ENCODE measurements around the gene AXDND1. TPM values are rescaled to one million over a fixed set of nuclear protein-coding genes. Genes with fewer than 3 reads are reported as not detected.
"Not testable (repeated sequence)": the region's sequence is repeated elsewhere in the genome, so short reads cannot be mapped to it uniquely, and the experiment has no call there.

Gene AXDND1
- polyA plus RNA-seq, 2 donors, result not detected

DNA sequence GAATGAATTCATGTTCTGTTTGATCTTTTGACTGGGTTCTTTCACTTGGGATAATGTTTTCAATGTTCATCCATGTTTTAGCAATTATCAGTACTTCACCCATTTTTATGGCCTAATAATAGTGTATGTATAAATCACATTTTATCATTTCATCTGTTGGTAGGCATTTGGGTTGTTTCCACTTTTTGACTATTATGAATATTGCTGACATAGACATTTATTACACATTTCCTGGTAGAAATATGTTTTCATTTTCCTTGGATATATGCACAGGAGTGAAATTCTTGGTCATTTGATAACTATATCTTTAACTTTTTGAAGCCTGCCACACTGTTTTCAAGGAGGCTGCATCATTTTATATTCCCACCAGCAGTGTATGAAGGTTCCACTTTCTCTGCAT lies 79.8 kb downstream of the AXDND1 start:
- H3K4me3 ChIP-seq (ENCODE audit: low read depth in 1 of 2, low read length in 2 of 2), result no peak overlapping the region
- no peaks in the 10 kb centered on the region for H3K27me3 ChIP-seq (ENCODE audit: control insufficient read depth in 1 of 2, insufficient read depth in 2 of 2, low read length in 2 of 2)
- no peaks in the 10 kb centered on the region for H3K4me1 ChIP-seq (ENCODE audit: control insufficient read depth in 2 of 2, insufficient read depth in 2 of 2, low read length in 1 of 2)
- H3K9me3 ChIP-seq (ENCODE audit: control insufficient read depth in 2 of 2, insufficient read depth in 1 of 2, low read depth in 1 of 2, low read length in 1 of 2), result peaks cover 0 to 2% of the 10 kb centered on the region in 2 donors
- H3K36me3 ChIP-seq (ENCODE audit: control insufficient read depth in 2 of 2, insufficient read depth in 2 of 2, low read length in 1 of 2), result no peaks in the 10 kb centered on the region
- no peak overlapping the region for H3K27ac ChIP-seq (ENCODE audit: low read depth in 2 of 2, low read length in 1 of 2)

DNA sequence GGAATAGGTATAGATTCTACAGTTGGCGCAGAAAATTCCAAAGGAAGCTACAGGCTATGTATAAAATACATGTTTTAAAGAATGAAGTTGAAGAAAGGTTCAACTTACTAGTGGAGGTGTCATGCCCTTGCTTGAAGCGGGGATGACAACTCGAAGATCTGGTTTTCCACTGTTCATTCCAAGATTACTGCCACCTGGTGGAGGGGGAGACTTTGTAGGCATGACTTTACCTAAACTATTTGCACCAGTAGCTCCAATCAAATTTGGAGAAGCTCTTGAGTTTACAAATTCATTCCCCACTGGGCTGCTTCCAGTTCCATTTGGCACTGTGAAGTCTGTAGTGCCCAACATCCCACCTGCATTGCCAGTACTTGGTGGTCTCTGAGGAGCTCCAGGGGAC lies 81.7 kb downstream of the AXDND1 start:
- Histone ChIP-seq H3K27me3 (ENCODE audit: control insufficient read depth in 1 of 2, insufficient read depth in 2 of 2, low read length in 2 of 2) (no peaks in the 10 kb centered on the region), H3K4me1 (ENCODE audit: control insufficient read depth in 2 of 2, insufficient read depth in 2 of 2, low read length in 1 of 2) (no peaks in the 10 kb centered on the region), H3K36me3 (ENCODE audit: control insufficient read depth in 2 of 2, insufficient read depth in 2 of 2, low read length in 1 of 2) (no peaks in the 10 kb centered on the region), H3K9me3 (ENCODE audit: control insufficient read depth in 2 of 2, insufficient read depth in 1 of 2, low read depth in 1 of 2, low read length in 1 of 2) (no peaks in the 10 kb centered on the region), H3K27ac (ENCODE audit: low read depth in 2 of 2, low read length in 1 of 2) (no peak overlapping the region), H3K4me3 (ENCODE audit: low read depth in 1 of 2, low read length in 2 of 2) (no peak overlapping the region)
- 73 to 78% methylated on average over 3 of the region's 3 CpGs for WGBS, 2 donors

DNA sequence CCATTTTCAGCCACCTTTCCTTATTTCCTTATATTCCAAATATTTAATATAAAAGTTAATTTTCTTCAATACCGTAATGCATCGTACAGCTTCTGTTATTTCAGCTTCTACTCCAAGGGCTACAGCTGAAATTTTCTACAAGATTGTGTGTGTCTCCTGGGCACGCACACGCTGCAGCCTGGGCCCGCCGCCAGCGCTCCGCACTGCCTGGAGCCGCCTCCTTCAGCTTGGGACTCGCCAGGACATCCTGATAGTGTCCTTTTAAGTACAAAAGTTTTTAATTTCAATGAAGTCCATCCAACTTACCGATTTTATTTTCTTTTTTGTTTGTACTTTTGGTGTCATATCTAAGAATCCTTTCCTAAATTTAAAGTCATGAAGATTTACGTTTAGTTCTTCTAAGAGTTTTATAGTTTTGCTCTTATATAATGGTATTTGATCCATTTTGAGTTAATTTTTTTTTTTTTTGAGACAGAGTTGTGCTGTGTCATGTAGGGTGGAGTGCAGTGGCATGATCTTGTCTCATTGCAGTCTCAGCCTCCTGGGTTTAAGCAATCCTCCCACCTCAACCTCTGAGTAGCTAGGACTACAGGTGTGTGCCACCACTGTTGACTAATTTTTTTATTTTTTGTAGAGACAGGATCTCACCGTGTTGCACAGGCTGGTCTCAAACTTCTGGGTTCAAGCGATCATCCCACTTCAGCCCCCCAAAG lies 82.8 kb downstream of the AXDND1 start:
- Histone ChIP-seq H3K9me3 (ENCODE audit: control insufficient read depth in 2 of 2, insufficient read depth in 1 of 2, low read depth in 1 of 2, low read length in 1 of 2) (no peaks in the 10 kb centered on the region), H3K36me3 (ENCODE audit: control insufficient read depth in 2 of 2, insufficient read depth in 2 of 2, low read length in 1 of 2) (no peaks in the 10 kb centered on the region), H3K4me3 (ENCODE audit: low read depth in 1 of 2, low read length in 2 of 2) (no peak overlapping the region), H3K27ac (ENCODE audit: low read depth in 2 of 2, low read length in 1 of 2) (no peak overlapping the region), H3K4me1 (ENCODE audit: control insufficient read depth in 2 of 2, insufficient read depth in 2 of 2, low read length in 1 of 2) (no peaks in the 10 kb centered on the region), H3K27me3 (ENCODE audit: control insufficient read depth in 1 of 2, insufficient read depth in 2 of 2, low read length in 2 of 2) (no peaks in the 10 kb centered on the region)
- 87 to 89% methylated on average over 14 of the region's 14 CpGs for WGBS, 2 donors

DNA sequence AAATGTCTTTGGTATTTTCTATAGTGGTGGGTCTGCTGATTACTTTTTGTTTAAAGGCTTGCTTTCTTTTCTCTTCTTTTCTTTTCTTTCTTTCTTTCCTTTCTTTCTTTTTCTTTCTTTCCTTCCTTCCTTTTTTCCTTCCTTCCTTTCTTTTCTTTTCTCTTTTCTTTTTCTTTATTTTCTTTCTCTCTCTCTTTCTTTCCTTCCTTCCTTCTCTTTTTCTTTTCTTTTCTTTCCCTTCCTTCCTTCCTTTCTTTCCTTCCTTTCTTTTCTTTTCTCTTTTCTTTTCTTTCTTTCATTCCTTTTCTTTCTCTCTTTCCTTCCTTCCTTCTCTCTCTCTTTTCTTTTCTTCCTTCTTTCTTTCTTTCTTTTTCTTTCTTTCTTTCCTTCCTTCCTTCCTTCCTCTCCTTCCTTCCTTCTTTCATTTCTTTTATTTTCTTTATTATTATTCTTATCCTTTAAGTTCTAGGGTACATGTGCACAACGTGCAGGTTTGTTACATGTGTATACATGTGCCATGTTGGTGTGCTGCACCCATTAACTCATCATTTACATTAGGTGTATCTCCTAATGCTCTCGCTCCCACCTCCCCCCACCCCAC lies 93.9 kb downstream of the AXDND1 start:
- not testable (repeated sequence) for H3K27ac ChIP-seq (ENCODE audit: low read depth in 2 of 2, low read length in 1 of 2); H3K4me1 ChIP-seq (ENCODE audit: control insufficient read depth in 2 of 2, insufficient read depth in 2 of 2, low read length in 1 of 2); H3K27me3 ChIP-seq (ENCODE audit: control insufficient read depth in 1 of 2, insufficient read depth in 2 of 2, low read length in 2 of 2); H3K9me3 ChIP-seq (ENCODE audit: control insufficient read depth in 2 of 2, insufficient read depth in 1 of 2, low read depth in 1 of 2, low read length in 1 of 2); H3K4me3 ChIP-seq (ENCODE audit: low read depth in 1 of 2, low read length in 2 of 2); H3K36me3 ChIP-seq (ENCODE audit: control insufficient read depth in 2 of 2, insufficient read depth in 2 of 2, low read length in 1 of 2)
- 88 to 89% methylated on average over 2 of the region's 2 CpGs for WGBS, 2 donors

DNA sequence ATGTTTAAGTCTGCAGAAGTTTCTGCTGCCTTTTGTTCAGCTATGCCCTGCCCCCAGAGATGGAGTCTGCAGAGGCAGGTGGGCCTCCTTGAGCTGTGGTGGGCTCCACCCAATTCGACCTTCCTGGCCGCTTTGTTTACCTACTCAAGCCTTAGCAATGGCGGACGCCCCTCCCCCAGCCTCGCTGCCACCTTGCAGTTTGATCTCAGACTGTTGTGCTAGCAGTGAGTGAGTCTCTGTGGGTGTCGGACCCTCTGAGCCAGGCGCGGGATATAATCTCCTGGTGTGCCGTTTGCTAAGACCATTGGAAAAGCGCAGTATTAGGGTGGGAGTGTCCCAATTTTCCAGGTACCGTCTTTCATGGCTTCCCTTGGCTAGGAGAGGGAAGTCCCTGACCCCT lies 99.9 kb downstream of the AXDND1 start:
- H3K4me1 ChIP-seq (ENCODE audit: control insufficient read depth in 2 of 2, insufficient read depth in 2 of 2, low read length in 1 of 2); H3K36me3 ChIP-seq (ENCODE audit: control insufficient read depth in 2 of 2, insufficient read depth in 2 of 2, low read length in 1 of 2); H3K27ac ChIP-seq (ENCODE audit: low read depth in 2 of 2, low read length in 1 of 2); H3K4me3 ChIP-seq (ENCODE audit: low read depth in 1 of 2, low read length in 2 of 2); H3K9me3 ChIP-seq (ENCODE audit: control insufficient read depth in 2 of 2, insufficient read depth in 1 of 2, low read depth in 1 of 2, low read length in 1 of 2); H3K27me3 ChIP-seq (ENCODE audit: control insufficient read depth in 1 of 2, insufficient read depth in 2 of 2, low read length in 2 of 2): not testable (repeated sequence)
- WGBS, 2 donors, result 91% methylated on average over 11 of the region's 11 CpGs

DNA sequence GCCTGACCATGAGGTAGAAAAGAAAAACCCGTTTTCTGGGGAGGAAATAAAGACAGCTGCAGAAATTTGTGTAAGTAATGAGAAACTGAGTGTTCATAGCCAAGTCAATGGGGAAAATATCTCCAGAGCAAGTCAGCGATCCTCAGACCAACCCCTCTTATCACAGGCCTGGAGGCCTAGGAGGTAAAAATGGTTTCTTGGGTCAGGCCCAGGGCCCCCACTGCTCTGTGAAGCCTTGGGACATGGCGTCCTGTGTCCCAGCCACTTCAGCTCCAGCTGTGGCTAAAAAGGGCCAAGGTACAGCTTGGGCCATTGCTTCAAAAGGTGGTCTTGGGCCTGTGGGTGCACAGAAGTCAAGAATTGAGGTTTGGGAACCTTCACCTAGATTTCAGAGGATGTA lies 108.9 kb downstream of the AXDND1 start:
- Histone ChIP-seq H3K9me3 (ENCODE audit: control insufficient read depth in 2 of 2, insufficient read depth in 1 of 2, low read depth in 1 of 2, low read length in 1 of 2) (peaks cover 8 to 14% of the 10 kb centered on the region in 2 donors), H3K27me3 (ENCODE audit: control insufficient read depth in 1 of 2, insufficient read depth in 2 of 2, low read length in 2 of 2) (no peaks in the 10 kb centered on the region), H3K4me3 (ENCODE audit: low read depth in 1 of 2, low read length in 2 of 2) (no peak overlapping the region), H3K36me3 (ENCODE audit: control insufficient read depth in 2 of 2, insufficient read depth in 2 of 2, low read length in 1 of 2) (no peaks in the 10 kb centered on the region), H3K27ac (ENCODE audit: low read depth in 2 of 2, low read length in 1 of 2) (no peak overlapping the region), H3K4me1 (ENCODE audit: control insufficient read depth in 2 of 2, insufficient read depth in 2 of 2, low read length in 1 of 2) (no peaks in the 10 kb centered on the region)
- WGBS, 2 donors, result 72 to 76% methylated on average over 3 of the region's 3 CpGs

DNA sequence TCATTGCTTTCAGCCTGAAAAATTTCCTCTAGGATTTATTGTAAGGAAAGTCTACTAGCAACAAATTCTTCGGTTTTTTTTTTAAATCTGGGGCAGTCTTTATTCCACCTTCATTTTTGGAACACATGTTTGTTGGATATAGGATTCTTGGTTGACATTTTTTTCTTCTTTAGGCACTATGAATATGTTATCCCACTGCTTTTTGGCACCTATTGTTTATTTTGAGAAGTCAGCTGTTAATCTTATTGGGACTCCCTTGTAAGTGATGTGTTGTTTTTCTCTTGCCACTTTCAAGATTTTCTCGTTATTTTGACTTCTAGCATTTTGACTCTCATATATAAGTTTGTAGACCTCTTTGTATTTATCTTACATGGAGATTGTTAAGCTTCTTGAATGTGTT lies 110.7 kb downstream of the AXDND1 start:
- H3K4me3 ChIP-seq (ENCODE audit: low read depth in 1 of 2, low read length in 2 of 2), result no peak overlapping the region
- H3K4me1 ChIP-seq (ENCODE audit: control insufficient read depth in 2 of 2, insufficient read depth in 2 of 2, low read length in 1 of 2), result no peaks in the 10 kb centered on the region
- no peak overlapping the region for H3K27ac ChIP-seq (ENCODE audit: low read depth in 2 of 2, low read length in 1 of 2)
- WGBS, 2 donors, result 38 to 41% methylated on average over 2 of the region's 2 CpGs
- no peaks in the 10 kb centered on the region for H3K27me3 ChIP-seq (ENCODE audit: control insufficient read depth in 1 of 2, insufficient read depth in 2 of 2, low read length in 2 of 2)
- peaks cover 8 to 14% of the 10 kb centered on the region in 2 donors for H3K9me3 ChIP-seq (ENCODE audit: control insufficient read depth in 2 of 2, insufficient read depth in 1 of 2, low read depth in 1 of 2, low read length in 1 of 2)
- H3K36me3 ChIP-seq (ENCODE audit: control insufficient read depth in 2 of 2, insufficient read depth in 2 of 2, low read length in 1 of 2), result no peaks in the 10 kb centered on the region

DNA sequence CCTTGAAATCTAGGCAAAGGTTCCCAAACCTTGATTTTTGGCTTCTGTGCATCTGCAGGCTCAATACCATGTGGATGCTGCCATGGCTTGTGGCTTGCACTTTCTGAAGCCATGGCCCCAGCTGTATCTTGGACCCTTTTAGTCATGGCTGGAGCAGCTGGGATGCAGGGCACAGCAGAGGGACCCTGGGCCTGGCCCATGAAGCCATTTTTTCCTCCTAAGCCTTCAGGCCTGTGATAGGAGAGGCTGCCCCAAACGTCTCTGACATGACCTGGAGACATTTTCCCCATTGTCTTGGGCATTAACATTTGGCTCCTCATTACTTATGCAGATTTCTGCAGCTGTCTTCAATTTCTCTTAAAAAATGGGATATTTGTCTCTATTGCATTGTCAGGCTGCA lies 112.6 kb downstream of the AXDND1 start:
- Histone ChIP-seq H3K36me3 (ENCODE audit: control insufficient read depth in 2 of 2, insufficient read depth in 2 of 2, low read length in 1 of 2) (no peaks in the 10 kb centered on the region), H3K4me3 (ENCODE audit: low read depth in 1 of 2, low read length in 2 of 2) (no peak overlapping the region), H3K4me1 (ENCODE audit: control insufficient read depth in 2 of 2, insufficient read depth in 2 of 2, low read length in 1 of 2) (no peaks in the 10 kb centered on the region), H3K27ac (ENCODE audit: low read depth in 2 of 2, low read length in 1 of 2) (no peak overlapping the region), H3K27me3 (ENCODE audit: control insufficient read depth in 1 of 2, insufficient read depth in 2 of 2, low read length in 2 of 2) (no peaks in the 10 kb centered on the region), H3K9me3 (ENCODE audit: control insufficient read depth in 2 of 2, insufficient read depth in 1 of 2, low read depth in 1 of 2, low read length in 1 of 2) (peaks cover 8 to 14% of the 10 kb centered on the region in 2 donors)
- WGBS, 2 donors, result 8 to 24% methylated on average over 1 of the region's 1 CpG

DNA sequence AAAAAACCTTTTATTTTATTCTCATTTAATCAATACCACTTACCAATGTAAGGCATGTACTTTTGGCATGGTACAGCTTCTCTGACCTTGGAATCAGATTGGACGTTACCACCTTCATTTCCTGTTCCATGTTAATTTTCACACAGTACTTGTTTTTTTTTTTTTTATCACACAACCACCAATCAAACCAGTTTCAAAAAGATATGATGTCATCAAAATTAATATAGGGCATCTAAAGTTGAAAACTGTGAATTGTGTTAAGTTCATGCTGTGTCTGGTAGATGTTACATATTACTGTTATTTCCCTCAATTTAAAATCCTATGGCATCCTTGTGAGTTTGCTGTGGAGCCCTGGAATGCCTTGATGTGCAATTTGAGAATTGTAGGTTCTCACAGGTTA lies 124.8 kb downstream of the AXDND1 start:
- Histone ChIP-seq H3K27me3 (ENCODE audit: control insufficient read depth in 1 of 2, insufficient read depth in 2 of 2, low read length in 2 of 2) (no peaks in the 10 kb centered on the region), H3K36me3 (ENCODE audit: control insufficient read depth in 2 of 2, insufficient read depth in 2 of 2, low read length in 1 of 2) (no peaks in the 10 kb centered on the region), H3K27ac (ENCODE audit: low read depth in 2 of 2, low read length in 1 of 2) (no peak overlapping the region), H3K9me3 (ENCODE audit: control insufficient read depth in 2 of 2, insufficient read depth in 1 of 2, low read depth in 1 of 2, low read length in 1 of 2) (no peaks in the 10 kb centered on the region), H3K4me3 (ENCODE audit: low read depth in 1 of 2, low read length in 2 of 2) (no peak overlapping the region), H3K4me1 (ENCODE audit: control insufficient read depth in 2 of 2, insufficient read depth in 2 of 2, low read length in 1 of 2) (no peaks in the 10 kb centered on the region)
- WGBS, 2 donors, result 50 to 76% methylated on average over 1 of the region's 1 CpG

DNA sequence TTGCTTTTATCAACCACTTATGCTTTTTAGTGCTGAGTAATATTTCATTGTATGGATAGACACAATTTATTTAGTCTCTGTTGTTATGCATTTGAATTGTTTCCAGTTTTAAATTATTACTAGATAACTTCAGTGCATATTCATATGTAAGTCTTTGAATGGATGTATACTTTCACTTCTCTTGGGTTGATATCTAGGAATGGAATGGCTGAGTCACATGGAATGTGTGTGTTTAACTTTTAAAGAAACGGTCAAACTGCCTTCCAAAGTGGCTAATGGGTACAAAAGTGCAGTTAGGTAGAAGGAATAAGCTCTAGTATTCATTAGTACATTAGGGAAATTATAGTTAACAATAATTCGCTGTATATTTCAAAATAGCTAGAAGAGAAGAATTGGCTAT lies 127.6 kb downstream of the AXDND1 start:
- H3K4me1 ChIP-seq (ENCODE audit: control insufficient read depth in 2 of 2, insufficient read depth in 2 of 2, low read length in 1 of 2), result no peaks in the 10 kb centered on the region
- WGBS, 2 donors, result 61% methylated on average over 2 of the region's 2 CpGs
- H3K4me3 ChIP-seq (ENCODE audit: low read depth in 1 of 2, low read length in 2 of 2), result no peak overlapping the region
- no peaks in the 10 kb centered on the region for H3K9me3 ChIP-seq (ENCODE audit: control insufficient read depth in 2 of 2, insufficient read depth in 1 of 2, low read depth in 1 of 2, low read length in 1 of 2)
- no peaks in the 10 kb centered on the region for H3K27me3 ChIP-seq (ENCODE audit: control insufficient read depth in 1 of 2, insufficient read depth in 2 of 2, low read length in 2 of 2)
- H3K27ac ChIP-seq (ENCODE audit: low read depth in 2 of 2, low read length in 1 of 2), result no peak overlapping the region
- no peaks in the 10 kb centered on the region for H3K36me3 ChIP-seq (ENCODE audit: control insufficient read depth in 2 of 2, insufficient read depth in 2 of 2, low read length in 1 of 2)
